ENCODE results near the gene NCOA4. TPM values are rescaled to one million over a fixed set of nuclear protein-coding genes. Genes with fewer than 3 reads are reported as not detected.

The NCOA4 gene
- total RNA-seq, 4 donors from 2014 or later: 88.8 to 223 (median 110) TPM

DNA sequence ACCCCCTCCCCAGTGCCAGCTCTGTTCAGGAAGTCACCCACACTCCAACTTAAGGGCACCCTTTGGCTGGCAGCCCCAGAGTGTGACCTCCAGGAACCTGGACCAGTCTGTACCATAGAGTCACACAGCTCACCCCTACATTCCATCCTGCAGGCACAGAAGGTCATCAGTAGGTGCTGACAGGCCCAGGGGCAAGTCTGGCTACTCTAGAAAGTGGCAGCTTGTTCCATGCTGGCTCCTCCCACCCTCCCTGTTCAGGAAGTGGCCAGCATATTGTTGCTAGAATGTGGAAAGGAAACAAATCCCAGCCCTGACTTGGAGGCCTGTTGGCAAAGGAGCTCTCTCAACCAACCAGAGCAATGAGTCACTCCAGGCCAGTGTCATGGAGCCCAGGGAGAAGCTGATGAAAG, 3.2 kb upstream of the NCOA4 start:
- TF ChIP-seq POLR2A (IDR thresholded peaks at IDR 0.05): no peak
- TF ChIP-seq, protein P1, sequence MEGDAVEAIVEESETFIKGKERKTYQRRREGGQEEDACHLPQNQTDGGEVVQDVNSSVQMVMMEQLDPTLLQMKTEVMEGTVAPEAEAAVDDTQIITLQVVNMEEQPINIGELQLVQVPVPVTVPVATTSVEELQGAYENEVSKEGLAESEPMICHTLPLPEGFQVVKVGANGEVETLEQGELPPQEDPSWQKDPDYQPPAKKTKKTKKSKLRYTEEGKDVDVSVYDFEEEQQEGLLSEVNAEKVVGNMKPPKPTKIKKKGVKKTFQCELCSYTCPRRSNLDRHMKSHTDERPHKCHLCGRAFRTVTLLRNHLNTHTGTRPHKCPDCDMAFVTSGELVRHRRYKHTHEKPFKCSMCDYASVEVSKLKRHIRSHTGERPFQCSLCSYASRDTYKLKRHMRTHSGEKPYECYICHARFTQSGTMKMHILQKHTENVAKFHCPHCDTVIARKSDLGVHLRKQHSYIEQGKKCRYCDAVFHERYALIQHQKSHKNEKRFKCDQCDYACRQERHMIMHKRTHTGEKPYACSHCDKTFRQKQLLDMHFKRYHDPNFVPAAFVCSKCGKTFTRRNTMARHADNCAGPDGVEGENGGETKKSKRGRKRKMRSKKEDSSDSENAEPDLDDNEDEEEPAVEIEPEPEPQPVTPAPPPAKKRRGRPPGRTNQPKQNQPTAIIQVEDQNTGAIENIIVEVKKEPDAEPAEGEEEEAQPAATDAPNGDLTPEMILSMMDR (IDR thresholded peaks at IDR 0.05): no peak
- no peaks in the 10 kb centered on the region for H3K27me3 ChIP-seq
- H3K36me3 ChIP-seq: no peaks in the 10 kb centered on the region
- peak in 1 of 2 donors; percentile 20 for DNase-seq
- H3K9me3 ChIP-seq: no peaks in the 10 kb centered on the region
- no peak overlapping the region for H3K4me3 ChIP-seq
- H3K27ac ChIP-seq: no peak overlapping the region
- intact Hi-C loops (cut with DNase I; ENCODE audit: low total_unique reads): no loop called here
- peaks cover 0 to 8% of the 10 kb centered on the region in 2 donors for H3K4me1 ChIP-seq

DNA sequence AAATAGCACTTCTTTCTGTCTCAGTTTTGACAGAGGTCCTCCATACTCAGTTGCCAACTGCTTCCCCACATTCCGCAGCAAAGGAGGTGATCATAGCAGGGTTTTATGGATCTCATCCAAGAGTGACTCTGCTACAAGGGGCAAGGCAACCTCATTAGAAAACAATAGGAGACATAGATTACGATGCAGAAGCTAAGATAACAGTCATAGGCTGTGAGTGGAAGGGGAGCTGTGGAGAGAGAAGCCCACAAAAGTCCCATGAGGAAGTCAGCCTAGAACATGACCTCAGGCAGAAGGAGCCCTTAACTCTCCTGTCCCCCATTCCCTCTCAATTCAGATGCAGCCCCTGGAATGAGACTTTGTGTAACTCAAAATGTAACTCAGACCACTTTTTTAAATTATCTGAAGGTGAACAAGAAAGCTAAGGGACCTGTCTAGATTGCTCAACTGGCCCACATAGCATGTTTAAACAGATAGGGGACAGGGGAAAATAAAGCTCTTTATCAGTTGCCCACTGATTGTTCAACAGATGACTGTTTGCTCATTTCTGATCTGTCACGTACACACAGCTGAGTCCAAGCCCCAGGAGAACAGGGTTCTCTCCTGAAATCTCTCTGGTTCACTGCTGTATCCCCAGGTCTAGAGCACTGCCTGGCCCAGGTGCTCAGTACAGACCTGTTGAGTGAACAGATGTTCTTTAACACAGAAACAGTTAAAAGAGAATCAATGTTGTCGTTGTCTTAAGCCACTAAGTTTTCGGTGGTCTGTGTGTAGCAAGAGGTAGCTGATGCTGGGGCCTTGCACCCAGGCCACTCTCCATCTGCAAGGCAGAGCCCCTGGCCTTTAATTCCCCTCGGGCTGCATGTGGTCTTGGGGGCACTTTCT, 1.5 kb upstream of the NCOA4 start:
- Histone ChIP-seq H3K4me1 (peaks cover 0 to 8% of the 10 kb centered on the region in 2 donors), H3K27ac (no peak overlapping the region), H3K36me3 (no peaks in the 10 kb centered on the region), H3K9me3 (no peaks in the 10 kb centered on the region), H3K27me3 (no peaks in the 10 kb centered on the region), H3K4me3 (no peak overlapping the region)
- intact Hi-C loops (cut with DNase I; ENCODE audit: low total_unique reads): no loop called here
- DNase-seq: no peak
- TF ChIP-seq, protein P1 (IDR thresholded peaks at IDR 0.05): no peak
- no peak for TF ChIP-seq POLR2A (IDR thresholded peaks at IDR 0.05)

DNA sequence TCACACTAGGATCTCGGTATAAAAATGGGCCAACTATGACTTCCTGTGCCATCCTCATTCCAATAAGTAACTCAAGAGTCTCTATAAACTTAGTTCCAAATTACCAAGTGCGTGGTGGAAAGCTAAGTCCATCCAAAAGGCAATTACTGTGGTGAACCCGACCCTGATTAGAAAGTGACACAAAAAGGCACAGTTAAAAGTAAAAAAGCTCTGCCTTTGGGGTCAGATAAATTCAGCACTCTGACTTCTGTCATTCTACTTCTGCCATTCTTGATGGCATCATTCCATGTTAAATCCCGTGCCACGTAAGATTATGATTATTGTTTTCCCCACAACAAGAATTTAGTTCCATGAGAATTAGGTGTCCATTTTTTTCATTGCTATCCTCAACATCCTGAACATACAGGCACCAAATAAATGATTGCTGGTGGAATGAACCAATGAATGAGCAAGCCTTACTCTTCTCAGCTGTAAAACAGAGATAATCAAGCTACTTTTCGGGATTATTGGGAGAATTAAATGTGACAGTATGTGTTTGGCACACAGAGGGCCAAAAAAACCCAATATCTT, 877 bp downstream of the NCOA4 start:
- intact Hi-C loops (cut with DNase I; ENCODE audit: low total_unique reads): no loop called here
- TF ChIP-seq POLR2A (IDR thresholded peaks at IDR 0.05): no peak
- TF ChIP-seq, protein P1 (IDR thresholded peaks at IDR 0.05): no peak
- H3K9me3 ChIP-seq: no peaks in the 10 kb centered on the region
- no peaks in the 10 kb centered on the region for H3K27me3 ChIP-seq
- no peak for DNase-seq
- peak overlapping the region; percentile 81 to 88 for H3K4me3 ChIP-seq
- H3K27ac ChIP-seq: peak overlapping the region; percentile 74 to 82
- H3K36me3 ChIP-seq: no peaks in the 10 kb centered on the region
- H3K4me1 ChIP-seq: peaks cover 0 to 8% of the 10 kb centered on the region in 2 donors

DNA sequence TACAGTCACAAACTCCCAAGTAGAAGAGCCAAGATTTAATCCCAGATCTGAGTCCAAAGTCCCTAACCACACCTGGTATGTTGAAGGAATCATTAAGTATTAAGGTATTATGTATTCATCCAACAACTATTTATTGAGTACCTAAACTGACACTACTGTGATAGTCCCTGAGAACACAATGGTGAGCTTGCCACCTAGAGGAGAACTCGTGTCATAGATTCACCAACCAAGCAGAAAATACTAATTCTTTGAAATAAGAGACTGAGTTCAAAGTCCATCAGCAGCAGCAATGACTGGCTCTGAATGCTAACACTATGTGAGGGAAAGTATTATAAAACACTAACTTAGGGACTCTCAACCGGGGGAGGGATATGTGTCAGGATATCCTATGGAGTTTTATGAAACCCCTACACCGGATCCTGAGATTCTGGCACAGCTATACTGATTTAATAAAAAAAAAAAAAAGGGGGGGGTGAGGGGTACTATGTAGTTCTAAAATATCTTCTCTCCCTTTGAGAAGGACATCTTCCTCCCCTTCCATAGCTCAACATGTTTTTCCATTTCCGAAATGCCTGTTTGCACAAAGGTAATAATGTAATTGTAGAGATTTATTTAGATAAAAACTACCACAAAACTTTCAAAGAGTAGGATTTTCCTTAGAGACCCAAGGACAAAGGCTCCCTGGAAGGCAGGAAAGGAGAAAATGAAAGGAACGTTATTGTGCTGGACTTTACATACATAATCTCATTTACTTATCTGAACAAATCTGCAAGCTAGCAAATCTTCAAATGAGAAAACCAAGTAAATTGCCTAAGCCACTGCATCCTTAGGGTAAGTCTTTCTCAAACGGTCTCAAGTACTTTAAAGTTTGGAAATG, 1.6 kb downstream of the NCOA4 start:
- intact Hi-C loops (cut with DNase I; ENCODE audit: low total_unique reads): no loop called here
- H3K4me1 ChIP-seq: peaks cover 0 to 8% of the 10 kb centered on the region in 2 donors
- peak overlapping the region in 1 of 2 donors; percentile 88 for H3K4me3 ChIP-seq

More for the DNA sequence above, 1.6 kb downstream of the NCOA4 start:
- TF ChIP-seq POLR2A (IDR thresholded peaks at IDR 0.05): no peak
- TF ChIP-seq, protein P1 (IDR thresholded peaks at IDR 0.05): peak; percentile 14 to 45 (median 36)
- Histone ChIP-seq H3K27ac (peak overlapping the region in 1 of 2 donors; percentile 74), H3K36me3 (no peaks in the 10 kb centered on the region), H3K27me3 (no peaks in the 10 kb centered on the region), H3K9me3 (no peaks in the 10 kb centered on the region)
- DNase-seq: no peak
